ENCODE data around the gene PIN4.
A peak's percentile ranks its signal among the peaks of the same experiment; 100 is the strongest.
"Not testable (repeated sequence)": the region's sequence is repeated elsewhere in the genome, so short reads cannot be mapped to it uniquely, and the experiment has no call there.

PIN4 gene

GRCh38 chrX:72202792-72203401, 21.3 kb downstream of the PIN4 start:
- FAIRE-seq = no peak

GRCh38 chrX:72203421-72203820, 21.9 kb downstream of the PIN4 start:
- no peak for FAIRE-seq

- no peak for FAIRE-seq
Measured at GRCh38 chrX:72205706-72206105, 24.1 kb downstream of the PIN4 start.

GRCh38 chrX:72207366-72207765, 25.8 kb downstream of the PIN4 start:
- FAIRE-seq = no peak

GRCh38 chrX:72208126-72208800, 26.7 kb downstream of the PIN4 start:
- FAIRE-seq = no peak

- no peak for FAIRE-seq
Measured at GRCh38 chrX:72216973-72217372, 35.4 kb downstream of the PIN4 start.

- not testable (repeated sequence) for FAIRE-seq
Measured at GRCh38 chrX:72220375-72220774, 38.8 kb downstream of the PIN4 start.

- FAIRE-seq = no peak
Measured at GRCh38 chrX:72230290-72230689, 48.7 kb downstream of the PIN4 start.

- FAIRE-seq = no peak
Measured at GRCh38 chrX:72236841-72237240, 55.3 kb downstream of the PIN4 start.

GRCh38 chrX:72238183-72238582, 56.6 kb downstream of the PIN4 start:
- FAIRE-seq = no peak

GRCh38 chrX:72238721-72239475, 57.3 kb downstream of the PIN4 start, which contains the start of gene ERCC6L:
Gene ERCC6L (minus strand): TSS chrX:72239027. CDS start chrX:72238911, 116 bp downstream.
- peak; percentile 9 for FAIRE-seq

GRCh38 chrX:72240976-72241375, 59.4 kb downstream of the PIN4 start:
- no peak for FAIRE-seq

GRCh38 chrX:72243472-72243871, 61.9 kb downstream of the PIN4 start:
- FAIRE-seq = no peak

GRCh38 chrX:72245461-72246089, 64.0 kb downstream of the PIN4 start:
- no peak for FAIRE-seq

GRCh38 chrX:72247206-72247942, 65.8 kb downstream of the PIN4 start:
- no peak for FAIRE-seq
